CD1c-positive myeloid dendritic cell (primary cell): ENCODE measurements around the gene BICDL2.
"Not testable (repeated sequence)": the region's sequence is repeated elsewhere in the genome, so short reads cannot be mapped to it uniquely, and the experiment has no call there.

Experiments used
- DNase-seq: peaks from one replicate; pipeline ENCODE4 v3.0.0-alpha.2; 2016; ENCODE audit errors: extremely low spot score

Gene BICDL2

DNA sequence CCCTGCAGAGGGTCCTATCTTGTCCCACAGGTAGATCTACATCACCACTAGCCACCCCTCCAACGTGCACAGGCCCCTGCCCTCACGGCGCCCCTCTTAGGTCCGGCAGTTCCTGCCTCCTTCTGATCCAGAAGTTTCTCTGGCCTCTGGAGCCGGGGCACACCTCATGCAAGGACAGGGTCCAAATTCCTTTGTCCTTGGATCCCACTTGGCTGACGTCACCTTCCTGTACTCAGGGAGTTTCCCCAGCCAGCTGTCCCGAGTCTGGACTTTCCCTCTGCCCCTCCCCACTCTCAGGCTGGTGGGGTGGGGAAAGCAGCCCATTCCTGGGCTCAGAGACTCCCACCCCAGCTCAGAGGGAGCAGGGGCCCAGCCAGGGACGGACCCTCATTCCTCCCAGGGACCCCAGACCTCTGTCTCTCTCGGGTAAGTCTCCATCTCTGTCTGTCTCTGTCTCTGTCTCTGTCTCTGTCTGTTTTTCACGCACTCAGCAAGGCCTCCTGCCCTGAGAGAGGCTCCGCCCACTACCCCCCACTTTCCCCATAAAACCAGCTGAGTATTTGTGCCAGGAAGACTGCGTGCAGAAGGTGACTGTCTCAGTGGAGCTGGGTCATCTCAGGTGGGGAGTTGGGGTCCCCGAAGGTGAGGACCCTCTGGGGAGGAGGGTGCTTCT, 28.5 kb upstream of the BICDL2 start, which contains the start of gene IL32:
Gene IL32, plus strand, starts transcription at position 572 of the 673 bp plus-strand sequence. CDS start 172 bp downstream, outside the sequence.
- DNase-seq, result no peak

GRCh38 chr16:3063625-3064386, 27.1 kb upstream of the BICDL2 start:
- DNase-seq, result no peak

GRCh38 chr16:3062553-3062952, 25.8 kb upstream of the BICDL2 start:
- no peak for DNase-seq

DNA sequence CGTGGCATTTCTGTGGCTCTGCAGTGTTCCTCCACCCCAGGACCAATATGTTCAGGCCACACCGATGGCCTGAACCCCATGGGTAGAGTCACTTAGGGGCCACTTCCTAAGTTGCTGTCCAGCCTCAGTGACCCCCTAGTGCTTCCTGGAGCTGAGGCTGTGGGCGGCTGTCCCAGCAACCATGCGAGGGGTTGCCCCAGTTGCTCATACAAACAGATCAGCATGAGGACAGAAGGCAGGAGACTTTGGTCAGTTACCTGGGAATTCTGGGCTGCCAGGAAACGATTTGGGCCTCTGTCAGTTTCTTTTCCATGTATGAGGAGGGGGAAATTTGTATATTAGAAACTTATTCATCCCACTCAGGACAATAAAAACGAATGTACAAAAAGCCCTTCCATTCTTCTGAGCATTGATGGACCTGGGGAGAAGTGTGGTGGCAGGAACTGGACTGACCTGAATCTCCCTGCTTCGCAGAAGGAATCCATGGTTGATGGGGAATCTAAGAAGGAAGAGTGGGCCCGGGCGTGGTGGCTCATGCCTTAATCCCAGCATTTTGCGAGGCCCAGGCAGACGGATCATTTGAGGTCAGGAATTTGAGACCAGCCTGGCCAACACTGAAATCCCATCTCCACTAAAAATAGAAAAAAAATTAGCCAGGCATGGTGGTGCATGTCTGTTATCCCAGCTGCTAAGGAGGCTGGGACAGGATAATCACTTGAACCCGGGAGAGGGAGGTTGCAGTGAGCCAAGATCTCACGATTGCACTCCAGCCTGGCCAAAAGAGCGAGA, 23.8 kb upstream of the BICDL2 start:
- no peak for DNase-seq

DNA sequence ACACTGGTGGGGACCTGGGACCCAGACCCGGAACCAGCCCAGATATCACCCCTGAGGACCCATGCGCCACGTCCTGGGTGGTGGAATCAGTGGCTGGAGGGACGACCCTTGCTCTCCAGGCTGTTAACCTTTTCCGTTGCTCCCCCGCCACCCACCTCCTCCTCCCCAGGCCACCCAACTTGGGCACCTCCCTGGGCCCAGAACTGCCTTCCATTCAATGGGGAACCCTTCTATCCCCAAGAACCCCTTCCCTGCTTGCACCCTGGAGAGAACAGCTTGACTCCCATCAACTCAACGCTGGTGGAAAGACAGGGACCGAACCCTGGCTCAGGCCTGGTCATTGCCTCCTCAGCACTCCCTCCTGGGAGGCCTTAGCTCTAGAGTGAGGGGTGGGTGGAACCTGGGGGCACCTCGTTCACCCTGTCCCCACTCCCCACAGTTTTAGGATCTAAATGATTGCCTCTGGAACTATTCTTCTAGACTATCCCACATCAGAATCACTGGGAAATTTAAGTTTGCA, 23.0 kb upstream of the BICDL2 start:
- DNase-seq, result no peak

DNA sequence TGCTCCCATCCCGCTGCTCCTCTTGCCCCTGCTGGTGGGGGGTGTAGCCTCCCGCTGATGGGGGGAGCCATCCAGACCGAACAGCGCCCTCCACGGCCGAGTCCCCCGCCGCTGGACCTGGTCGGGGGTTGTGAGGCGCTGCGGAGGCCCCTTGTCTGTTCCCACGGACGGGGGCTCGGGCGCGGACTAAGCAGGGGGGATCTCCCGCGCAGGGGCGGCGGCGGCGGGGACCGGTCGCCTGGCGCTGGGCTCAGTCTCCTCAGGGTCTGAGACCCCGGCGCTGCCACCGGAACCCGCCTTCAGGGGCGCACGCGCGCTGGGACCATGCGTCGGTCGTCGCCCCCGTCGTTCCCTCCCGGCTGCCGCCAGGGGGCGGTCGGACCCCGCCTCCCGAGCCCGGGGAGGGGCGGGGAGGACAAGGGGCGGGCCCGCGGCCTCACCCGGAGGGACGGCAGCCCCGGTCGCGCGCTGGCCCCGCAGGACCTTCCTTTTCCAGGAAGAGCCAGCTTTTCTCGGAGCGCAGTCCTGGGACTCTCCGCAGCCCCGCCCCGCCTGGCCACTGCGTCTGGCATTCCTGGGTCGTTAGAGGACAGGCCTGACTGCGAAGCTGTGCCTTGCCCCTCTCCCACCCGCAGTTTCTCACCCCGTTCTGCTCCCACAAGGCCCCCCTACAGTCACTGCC, 22.4 kb upstream of the BICDL2 start:
- peak; percentile 94 for DNase-seq

GRCh38 chr16:3058139-3059030, 21.6 kb upstream of the BICDL2 start:
- peak; percentile 16 for DNase-seq

DNA sequence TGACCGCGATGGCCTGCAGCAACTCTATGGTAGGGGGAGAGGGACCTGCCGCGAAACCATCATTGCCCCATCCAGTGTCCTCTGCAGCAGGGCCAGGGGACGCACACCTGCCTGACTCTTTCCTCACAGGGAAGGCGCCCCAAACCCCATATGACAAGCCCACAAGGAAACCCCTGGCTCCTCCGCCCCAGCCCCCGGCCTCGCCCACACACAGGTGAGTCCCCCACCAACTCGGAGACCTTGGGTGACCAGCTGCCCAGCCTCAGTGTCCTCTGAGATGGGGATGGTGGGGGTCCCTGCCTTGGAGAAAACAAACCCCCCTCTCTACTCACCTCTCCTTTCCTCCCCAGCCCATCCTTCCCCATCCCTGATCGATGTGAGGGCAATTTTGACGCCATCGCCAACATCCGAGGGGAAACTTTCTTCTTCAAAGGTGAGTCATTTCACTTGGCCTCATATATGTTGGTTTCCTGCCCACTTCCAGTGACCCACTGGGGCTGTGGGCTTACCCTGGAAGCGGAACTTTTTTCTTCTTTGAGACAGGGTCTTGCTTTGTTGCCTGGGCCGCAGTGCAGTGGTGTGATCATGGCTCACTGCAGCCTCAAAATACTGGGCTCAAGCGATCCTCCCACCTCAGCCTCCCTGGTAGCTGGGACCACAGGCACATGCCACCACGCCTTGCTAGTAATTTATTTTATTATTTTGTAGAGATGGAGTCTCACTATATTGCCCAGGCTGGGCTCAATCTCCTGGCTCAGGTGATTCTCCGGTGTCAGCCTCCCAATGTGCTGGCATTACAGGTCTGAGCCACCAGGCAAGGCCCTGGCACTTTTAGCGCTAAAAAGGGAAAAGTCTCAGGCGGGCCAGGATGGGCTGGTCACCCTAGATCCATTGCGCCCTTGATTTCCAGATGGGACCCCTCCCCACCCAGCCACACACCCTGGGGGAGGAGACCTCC, 20.7 kb upstream of the BICDL2 start:
- no peak for DNase-seq

DNA sequence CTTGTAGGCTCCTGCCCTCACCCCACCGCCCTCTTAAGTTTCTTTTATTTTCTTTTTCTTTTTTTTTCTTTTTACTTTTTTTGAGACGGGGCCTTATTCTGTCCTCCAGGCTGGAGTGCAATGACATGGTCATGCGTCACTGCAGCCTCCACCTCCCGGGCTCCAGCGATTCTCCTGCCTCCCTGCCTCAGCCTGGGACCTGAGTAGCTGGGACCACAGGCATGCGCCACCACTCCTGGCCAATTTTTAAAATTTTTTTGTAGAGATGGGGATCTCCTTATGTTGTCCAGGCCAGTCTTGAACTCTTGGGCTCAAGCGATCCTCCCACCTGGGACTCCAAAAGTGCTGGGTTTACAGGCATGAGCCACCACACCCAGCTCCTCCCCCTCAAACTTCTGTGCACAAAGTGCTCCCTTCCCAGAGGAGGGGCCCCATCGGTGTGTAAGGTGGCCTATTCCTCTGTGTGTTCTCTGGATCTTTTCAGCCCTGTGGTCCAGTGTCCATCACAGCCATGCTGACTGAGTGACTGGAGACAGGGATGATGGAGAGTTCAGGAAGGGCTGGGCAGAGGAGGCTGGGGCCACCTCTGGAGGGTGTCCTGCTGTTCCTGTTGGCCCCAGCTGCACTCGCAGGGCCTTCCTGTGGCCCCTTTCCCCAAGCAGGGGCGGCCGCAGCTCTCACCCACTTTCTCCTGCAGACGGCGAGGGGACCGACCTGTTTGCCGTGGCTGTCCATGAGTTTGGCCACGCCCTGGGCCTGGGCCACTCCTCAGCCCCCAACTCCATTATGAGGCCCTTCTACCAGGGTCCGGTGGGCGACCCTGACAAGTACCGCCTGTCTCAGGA, 19.8 kb upstream of the BICDL2 start:
- DNase-seq, result no peak

- not testable (repeated sequence) for DNase-seq
These were observed 19.0 kb upstream of the BICDL2 start for GRCh38 chr16:3055734-3056115.

DNA sequence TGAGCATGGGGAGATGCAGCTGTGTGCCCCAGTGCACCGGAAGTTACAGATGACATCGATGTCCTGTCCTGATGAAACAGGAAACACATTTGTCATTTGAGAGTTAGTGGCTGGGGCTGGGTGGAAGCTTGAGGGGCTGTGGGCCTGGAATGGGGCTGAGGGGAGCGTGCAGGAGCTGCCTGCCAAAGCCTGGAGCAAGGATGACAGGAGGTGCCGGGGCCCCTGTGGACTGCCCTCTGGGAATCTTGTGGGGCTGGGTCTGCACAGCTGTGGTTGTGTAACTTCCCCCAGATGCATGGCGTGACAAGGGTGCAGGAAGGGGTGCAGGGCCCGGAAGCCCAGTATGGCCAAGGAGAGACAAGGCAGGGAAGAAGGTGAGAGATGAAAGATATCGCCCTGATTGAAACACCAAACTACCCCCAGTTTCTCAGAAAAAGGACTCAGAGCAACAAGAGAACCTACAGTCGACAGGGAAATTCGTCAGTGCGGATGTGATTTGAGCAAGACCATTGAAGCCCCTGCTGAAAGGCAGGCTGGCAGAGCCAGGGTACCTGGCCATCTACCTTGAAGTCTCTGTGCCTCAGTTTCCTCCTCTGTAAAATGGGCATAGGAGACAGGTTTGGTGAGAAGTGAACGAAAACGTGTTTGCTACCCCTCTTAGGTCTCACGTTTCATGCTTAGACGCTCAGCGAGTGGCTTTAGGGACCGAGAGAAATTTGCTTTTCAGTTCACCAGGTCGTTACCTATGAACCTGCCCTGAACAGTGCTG, 18.4 kb upstream of the BICDL2 start:
- no peak for DNase-seq

- DNase-seq, result not testable (repeated sequence)
These were observed 16.6 kb upstream of the BICDL2 start for GRCh38 chr16:3053330-3053710.

DNA sequence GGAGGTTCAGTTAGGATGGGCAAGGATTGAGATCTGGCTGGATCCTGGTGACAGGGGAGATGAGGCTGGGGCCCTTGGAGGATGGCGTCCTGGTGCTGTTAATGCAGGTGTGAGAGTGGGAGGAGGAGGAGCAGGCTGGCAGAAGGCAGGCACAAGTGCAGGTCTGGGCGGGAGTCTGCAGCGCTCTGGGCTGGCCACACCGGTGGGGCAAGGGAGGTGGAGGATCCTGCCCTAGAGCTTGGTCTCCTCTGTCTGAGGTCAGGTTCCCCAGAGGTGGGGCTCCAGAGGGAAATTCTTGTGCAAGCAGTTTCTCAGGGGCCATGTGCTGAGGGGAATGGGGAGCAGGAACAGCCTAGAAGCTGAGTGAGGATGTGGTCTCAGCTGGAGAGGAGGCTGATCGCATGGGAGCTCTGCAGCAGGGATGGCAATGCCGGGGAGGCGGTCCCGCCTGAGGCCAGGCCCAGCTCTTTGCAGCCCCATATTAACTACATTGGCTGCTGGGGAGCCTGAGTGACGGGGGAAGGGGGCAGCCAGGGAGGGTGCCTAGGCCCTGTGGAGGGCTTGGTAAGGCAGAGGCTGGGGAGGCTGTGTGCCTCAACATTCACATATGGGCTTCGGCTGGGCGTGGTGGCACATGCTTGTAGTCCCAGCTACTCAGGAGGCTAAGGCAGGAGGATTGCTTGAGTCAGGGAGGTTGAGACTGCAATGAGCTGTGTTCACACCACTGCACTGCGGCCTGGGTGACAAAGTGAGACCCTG, 16.0 kb upstream of the BICDL2 start:
- DNase-seq, result not testable (repeated sequence)

- peak; percentile 49 for DNase-seq
These were observed 14.8 kb upstream of the BICDL2 start for GRCh38 chr16:3051494-3051893.

- DNase-seq, result no peak
These were observed 14.3 kb upstream of the BICDL2 start for GRCh38 chr16:3051009-3051408.

DNA sequence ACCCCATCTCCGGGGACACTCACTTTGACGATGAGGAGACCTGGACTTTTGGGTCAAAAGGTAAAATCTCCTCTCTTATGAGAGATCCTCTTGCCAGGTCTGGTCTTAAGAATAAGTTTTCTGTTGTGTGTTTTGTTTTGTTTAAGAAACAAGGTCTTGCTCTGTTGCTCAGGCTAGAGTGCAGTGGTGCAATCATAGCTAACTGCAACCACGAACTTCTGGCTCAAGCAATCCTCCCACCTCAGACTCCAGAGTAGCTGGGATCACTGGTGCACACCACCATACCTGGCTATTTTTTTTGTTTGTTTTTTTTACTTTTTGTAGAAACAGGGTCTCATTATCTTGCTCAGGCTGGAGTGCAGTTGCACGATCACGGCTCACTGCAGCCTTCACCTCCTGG, 13.7 kb upstream of the BICDL2 start:
- DNase-seq, result no peak

- DNase-seq, result no peak
These were observed 13.3 kb upstream of the BICDL2 start for GRCh38 chr16:3049921-3050481.
